ENCODE results near the gene ESPL1. TPM values are rescaled to one million over a fixed set of nuclear protein-coding genes. Genes with fewer than 3 reads are reported as not detected.

ESPL1 gene
- polyA plus RNA-seq (ENCODE audit: insufficient read depth in 1 of 5, insufficient read length in 5 of 5, low replicate concordance in 1 of 5), result 10 to 100 TPM in 3 of 5 donors, 1 to 10 TPM in 2; 8.4 to 20.4 (median 13.0) TPM
- long read RNA-seq, donor 1, partial matches to known transcripts, result 5 of 6 reads
- long read RNA-seq, donor 1, other reads (novel, unspliced or antisense), result 0 of 6 reads
- long read RNA-seq, donor 2, result 0 reads
- long read RNA-seq, donor 3, result 0 reads
- long read RNA-seq, donor 4, partial matches to known transcripts, result 0 of 1 reads
- long read RNA-seq, donor 4, other reads (novel, unspliced or antisense), result 0 of 1 reads
- long read RNA-seq, donor 5, partial matches to known transcripts, result 0 of 1 reads
- long read RNA-seq, donor 5, other reads (novel, unspliced or antisense), result 0 of 1 reads
- long read RNA-seq, donor 6, result 0 reads
- long read RNA-seq, donor 7, partial matches to known transcripts, result 0 of 1 reads
- long read RNA-seq, donor 7, other reads (novel, unspliced or antisense), result 0 of 1 reads
- long read RNA-seq, donor 8, partial matches to known transcripts, result 0 of 1 reads
- long read RNA-seq, donor 8, other reads (novel, unspliced or antisense), result 0 of 1 reads

DNA sequence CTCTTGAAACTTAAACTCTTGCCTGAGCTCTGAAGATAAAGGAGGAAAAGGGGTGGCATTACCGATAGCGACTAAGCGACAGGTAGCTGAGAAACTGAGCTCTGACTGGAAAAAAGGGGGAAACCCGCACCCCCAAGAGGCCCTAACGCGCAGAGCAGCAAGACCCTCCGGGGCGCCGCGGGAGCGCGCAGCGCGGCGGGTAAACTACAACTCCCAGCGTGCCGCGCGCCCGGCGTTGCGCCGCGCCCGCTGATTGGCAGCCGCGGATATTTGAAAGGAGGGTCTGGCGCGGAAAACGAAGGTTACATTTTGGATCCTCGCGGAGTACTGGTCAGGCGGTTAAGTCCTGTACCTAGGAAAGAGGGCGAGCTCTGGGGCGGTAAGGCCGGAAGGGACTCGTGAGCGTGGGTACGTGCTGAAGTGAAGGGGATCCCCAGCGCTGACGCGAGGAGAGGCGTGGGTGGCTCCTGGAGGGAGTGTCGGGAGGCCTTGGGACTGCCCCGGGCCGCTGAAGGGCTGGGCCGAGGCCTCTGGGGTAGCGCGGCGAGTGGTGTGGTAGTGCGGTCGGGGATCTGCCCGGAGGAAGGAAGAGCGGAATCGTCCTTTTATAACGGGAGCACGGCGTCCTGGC lies at the start of gene ESPL1:
TSS of gene ESPL1 (plus strand) at position 301 of the 631 bp plus-strand sequence. CDS start 468 bp downstream, outside the sequence.
- peak; percentile 81 to 89 for DNase-seq

DNA sequence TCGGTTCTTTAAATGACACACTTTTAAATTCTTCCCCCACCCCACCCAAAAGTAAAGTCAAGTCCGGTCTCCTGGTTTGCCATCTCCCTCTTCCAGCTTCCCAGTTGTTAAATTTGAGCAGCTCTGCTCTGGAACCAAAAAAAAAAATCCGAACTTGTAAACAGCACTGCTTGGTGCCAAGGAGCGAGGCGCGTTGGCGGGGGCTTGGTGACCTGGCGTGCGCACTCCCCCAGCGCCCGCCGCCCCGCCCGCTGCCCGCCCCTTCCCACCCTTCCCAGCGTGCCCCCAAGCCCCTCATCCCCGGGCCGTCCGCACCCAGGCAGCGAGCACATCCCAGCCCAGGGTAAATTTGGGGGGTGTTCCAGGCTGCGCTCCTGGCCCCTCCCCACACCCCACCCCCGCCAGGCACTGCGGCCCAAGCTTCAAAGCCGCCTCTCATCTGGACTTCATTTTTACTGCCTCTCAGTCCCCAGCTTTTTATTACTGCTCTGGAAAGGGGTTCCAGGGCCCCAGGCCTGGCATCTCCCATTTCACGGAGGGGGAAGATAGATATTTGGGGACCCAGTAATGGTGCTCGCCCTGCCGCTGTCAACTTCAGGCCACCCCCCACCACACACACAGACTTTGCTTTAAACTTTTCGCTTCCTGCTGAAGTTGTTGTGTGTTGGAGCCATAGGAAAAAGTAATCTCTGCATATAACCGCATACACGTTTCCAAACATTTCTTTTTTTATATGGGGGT lies 49.4 kb upstream of the ESPL1 start:
- DNase-seq, result no peak

DNA sequence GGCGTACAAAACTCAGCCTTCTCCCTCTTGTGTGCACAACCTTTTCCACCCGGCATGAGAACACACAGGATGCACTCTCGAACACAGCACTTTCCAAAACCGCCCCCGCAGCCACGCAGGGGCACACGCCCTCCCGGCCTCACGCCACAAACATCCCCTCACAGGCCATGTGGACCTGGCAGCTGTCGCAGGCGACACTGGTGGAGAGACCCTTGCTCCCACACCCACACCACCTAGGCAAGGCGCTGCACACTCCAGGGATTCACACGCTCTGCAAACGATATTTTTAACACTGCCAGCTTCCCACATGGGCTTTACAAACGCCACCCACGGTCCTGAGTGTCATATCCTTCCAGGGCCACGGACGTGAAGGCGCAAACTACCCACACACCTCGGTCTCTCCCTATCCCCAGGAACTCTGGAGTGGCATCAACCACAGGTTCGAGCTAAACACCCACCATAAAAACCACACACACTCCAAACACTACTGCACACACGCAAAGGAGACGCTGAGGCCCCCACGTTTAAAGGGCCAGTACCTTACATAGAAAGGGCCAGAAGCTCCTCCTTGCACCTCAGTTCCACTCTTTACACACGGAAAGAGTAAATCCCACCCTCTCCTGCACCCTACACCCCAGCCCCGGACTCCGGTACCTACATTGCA lies 48.7 kb upstream of the ESPL1 start:
- no peak for DNase-seq

DNA sequence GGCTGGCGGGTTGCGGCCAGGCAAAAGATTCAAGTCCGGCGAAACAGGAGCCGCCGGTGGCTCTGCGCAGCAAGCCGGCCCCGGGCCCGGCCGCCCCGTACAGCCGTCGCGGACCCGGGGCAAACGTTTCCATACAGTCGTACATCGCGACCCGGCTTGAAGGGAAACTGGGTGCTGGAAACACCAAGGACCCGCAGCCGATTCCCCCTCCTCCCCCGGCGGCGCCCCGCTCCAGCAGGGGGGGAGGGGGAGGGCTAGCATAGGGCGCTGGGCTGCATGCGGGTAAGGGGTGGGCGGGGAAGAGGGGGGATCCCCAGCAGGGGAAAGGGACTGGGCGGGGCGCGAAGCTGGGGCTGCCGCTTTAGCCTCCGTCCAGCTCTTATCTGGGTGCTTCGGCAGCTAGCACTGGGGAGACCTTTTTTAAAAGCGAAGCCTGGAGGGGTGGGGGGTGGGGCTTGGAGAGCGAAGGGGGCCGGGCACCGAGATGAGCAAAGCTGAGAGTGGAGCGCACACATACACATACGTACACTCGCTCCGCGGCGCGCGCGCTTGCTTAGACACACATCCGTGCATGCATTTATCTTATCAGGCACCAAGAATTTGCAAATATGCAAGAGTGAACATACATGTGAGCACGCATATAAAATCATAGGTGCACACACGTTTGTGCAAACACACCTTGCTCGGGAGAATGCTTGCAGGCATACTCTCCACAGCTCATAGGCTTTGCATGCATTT lies 48.0 kb upstream of the ESPL1 start:
- DNase-seq, result peak in 1 of 2 donors; percentile 76

DNA sequence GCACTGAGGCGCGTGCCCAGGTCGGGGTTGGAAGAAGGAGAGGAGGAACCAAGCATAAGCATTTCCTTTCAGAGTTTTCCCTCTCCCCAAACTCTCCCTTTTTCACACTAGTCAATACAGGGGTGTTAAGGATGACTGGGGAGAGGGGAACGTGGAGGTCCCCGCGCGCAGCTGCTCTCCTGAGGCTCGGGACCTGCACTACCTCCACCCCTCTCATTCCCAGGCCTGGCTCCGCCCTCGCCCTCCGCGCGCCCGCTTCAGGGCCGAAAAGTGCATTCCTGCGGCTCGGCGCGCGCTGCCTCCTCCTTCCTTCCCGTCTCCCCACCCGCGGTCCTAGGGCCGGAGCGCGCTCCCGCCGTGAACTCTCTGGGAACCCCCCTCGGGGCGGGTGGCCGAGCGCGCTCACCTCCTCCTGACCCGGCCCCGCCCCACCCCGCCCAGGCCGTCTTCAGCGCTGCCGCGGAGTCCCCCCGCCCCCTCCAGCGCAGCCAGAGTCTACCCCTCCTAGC lies 47.4 kb upstream of the ESPL1 start:
- DNase-seq, result peak; percentile 93 to 96

DNA sequence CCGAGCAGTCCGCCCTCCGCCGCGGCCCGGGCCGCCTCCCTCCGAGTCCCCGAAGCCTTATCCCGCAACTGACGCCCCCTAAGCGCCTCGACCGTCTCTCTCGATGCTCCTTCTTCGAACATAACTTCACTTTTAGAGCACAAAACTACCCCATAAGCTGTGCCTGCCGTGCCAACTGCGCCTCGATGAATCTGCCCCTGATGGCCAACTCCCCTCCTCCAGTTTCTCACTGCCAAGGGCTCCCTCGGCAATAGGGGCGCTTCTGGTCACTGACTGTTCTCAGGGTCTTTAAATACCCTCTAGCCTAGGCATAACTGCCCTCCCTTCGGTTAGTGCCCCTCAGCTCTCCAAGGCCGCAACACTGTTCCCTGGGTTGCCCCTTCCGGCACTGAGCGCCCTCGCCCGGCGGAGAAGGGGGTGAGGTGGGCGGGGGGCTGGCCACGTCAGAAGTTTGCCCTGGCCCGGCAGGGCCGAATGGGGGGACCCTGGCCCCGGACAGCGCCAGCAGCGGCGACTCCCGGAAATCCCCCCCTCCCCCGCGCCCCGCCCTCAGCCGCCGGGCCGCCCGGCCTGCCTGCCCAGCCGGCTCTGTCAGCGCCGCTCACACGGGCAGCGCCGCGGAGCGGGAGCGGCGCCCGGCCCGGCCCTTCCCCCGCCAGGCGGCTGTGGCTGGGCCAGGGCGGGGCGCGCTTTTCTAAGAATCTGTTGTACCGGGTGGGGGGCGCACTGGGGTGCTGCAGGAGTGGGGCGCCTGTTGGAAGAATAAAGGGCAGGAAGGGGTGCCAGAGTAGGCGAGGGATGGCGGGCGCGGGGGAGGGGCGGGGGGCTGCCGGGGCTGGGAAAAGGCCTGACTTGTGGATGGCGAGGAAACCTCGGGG lies 46.7 kb upstream of the ESPL1 start:
- peak; percentile 85 to 86 for DNase-seq

DNA sequence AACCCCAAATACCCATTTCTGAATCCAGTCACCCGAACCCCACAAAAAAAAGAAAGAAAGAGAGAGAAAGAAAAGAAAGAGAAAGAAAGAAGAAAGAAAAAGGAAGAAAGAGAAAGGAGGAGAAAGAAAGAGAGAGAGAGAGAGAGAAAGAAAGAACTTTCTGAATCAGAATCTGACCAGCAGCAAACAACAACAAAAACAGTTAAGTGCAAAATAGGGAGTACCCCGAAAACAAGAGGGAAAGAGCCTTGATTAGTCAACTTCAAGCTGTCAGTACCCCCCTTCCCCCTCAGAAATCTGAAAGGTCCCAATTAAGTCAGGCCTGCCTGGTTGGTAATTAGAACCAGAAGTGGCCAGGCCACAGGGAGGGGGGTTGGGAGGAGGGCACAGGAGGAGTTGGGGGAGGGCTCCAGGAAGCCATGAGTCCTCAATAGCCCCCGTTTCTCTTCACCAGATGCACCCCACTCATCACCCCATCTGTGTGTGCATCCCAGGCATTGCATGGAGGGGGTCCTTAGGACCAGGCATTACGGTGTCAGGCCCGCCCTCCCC lies 45.9 kb upstream of the ESPL1 start:
- DNase-seq, result no peak

DNA sequence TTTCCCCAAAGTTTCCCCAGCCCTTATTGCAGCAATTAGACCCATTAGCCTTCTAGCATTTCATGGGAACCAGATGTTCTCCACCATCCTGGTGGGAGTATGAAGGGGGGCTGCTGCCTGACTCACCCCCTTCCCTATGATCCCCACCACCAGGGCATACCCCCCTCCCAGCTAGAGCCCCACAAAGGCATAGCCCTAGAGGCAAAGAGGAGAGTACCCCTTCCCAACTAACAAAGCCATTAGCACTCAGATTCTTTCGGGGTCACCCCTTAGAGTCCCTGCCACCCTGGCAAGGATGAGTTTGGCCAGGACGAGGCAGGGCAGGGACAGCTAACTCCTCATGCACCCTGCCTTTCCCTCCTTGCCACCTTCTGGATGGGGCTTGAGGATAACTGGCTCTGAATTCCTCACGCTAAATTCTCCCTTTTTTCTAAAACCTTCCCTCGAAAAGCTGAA lies 45.3 kb upstream of the ESPL1 start:
- no peak for DNase-seq

DNA sequence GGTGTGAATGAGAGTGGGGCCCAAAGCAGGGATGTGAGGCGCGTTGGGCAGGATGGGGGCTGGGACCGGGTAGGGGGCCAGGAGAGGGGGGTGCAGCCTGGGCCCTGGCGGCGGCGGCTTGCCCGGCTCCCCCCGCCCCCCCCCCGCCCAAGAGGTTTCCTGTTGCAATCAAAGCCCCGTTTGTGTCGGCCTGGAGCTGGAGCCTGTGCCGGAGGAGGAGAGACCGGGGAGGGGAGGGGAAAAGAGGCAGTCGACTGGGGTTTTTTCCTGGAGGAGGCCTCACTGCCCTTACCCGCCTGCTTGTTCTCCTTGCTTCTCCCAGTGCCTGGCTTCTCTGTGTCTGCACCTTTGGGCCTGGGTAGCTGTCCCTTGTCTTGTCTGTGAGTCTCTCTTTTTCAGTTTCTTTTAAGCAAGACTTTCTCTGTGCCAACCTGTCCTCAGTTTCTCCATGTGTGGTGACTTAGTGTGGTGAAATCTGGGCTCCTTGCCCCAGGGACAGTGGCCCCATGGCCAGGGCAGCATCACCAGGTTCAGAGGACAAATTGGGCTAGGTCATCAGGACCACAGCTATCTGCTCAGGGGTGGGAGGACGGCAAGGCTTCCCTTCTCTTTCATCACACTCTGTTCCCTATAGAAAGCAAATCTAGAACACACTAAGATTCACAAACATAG lies 44.6 kb upstream of the ESPL1 start:
- DNase-seq, result peak in 1 of 2 donors; percentile 65

DNA sequence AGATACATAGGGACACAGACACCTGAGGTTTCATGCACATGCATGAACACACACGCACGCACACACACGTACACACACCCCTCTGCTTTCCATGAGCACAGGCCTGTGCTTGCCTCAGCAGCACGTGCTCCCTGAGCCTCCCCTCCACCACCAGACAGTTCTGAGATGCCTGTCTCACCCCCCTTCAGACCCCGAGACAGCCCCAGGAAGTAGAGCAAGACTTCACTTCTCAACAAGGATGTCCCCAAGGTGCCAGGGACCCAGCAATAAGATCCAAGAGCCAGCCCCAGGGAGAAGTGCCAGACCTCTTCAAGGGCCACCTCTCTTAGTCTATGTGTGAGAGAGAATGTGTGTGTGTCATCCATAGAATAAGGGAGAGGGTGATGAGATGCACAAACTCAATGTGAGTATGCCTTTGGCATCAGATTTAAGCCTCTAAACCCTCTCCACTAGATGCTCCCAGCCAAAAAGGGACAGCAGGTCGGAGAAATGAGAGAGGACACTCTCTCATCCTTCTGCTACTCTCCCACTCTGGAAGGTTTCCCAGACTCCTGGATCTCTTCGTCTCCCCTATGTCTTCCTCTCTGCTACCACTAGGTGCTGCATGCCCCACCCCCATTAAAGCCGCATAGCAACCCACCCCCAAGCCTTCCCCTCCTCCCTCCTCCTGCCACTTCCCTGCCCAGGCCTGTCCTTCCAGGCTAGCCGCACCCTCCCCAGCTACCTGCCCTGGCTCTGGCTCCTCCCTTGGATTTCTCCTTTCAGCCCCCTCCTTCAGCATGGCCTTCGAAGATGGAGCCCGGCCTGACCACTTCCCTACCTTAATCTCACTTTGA lies 43.8 kb upstream of the ESPL1 start:
- no peak for DNase-seq

DNA sequence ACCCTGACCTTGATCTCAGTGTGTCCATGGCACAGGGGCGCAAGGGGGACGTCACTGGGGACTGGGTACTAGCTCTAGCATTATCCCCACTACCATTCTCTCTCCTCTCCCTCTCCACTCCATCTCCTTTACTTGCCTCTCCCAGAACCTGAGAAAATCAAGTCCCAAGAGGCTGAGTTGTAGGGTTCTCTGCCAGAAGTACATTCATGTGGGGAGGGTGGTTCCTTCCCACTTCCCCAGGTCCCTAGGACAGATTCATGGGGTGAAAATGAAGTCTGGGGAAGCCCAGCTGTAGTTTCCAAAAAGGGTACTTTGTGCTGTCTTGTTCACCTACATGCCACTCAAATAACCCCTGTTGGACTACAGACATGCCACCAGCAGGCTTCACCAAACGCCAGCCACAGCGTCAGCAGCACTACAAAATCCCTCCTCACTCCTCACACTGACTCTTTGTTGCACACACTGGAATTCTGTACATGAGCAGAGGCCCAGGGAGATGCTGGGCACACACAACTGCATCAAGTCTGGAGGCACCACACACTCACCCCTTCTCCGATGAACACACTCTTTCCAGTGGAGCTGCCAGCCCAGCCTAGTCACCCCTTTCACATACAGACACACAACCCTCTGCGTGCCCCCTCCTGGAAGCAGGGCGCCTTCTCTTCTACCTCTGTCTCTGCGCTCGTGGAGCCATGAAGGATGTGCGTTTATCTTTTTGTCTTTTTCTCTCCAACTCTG lies 43.0 kb upstream of the ESPL1 start:
- DNase-seq, result no peak

DNA sequence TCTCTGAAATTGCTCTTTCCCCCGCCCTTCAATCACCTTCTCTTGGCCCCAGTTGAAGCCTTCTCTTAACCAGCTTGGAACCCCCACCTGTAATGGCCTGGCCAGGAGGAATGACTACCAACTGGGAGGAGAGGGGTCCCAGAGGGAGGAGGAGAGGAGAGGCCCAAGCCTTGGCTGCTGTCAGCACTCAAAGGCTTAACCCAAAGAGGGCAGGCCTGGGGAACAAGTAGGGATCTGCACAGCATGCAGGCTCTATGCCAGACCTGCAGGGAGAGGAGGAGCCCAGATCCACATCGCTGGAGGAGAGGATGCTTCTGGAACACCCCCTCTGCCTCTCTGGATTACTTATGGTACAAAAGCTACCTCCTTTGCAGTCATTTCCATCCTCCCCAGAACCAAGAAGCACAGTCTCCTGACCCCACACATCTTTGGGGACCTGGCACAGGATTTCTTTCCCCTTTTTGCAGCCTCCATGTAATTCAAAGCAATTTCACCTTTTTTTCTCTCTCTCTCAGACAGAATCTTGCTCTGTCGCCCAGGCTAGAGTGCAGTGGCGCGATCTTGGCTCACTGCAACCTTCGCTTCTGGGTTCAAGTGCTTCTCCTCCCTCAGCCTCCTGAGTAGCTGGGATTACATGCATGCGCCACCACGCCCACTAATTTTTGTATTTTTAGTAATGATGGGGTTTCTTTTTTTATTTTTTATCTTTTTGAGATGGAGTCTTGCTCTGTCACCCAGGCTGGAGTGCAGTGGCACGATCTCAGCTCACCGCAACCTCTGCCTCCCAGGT lies 42.3 kb upstream of the ESPL1 start:
- DNase-seq, result no peak

DNA sequence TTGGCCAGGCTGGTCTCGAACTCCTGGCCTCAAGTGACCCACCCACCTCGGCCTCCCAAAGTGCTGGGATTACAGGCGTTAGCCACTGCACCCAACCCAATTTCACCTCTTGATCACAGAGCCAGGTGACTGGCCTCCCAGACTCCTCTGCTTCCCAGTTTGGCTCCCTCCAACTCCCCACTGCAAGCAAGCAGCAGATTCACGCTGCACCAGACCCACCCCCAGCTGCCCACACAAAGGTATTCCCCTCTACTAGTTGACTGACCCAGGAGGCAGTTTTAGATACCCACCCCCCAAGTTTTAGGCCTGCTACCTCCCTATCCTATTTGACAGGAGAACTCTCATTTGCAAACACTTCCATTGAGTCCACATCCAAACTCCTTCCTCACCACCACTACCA lies 41.3 kb upstream of the ESPL1 start:
- DNase-seq, result no peak

DNA sequence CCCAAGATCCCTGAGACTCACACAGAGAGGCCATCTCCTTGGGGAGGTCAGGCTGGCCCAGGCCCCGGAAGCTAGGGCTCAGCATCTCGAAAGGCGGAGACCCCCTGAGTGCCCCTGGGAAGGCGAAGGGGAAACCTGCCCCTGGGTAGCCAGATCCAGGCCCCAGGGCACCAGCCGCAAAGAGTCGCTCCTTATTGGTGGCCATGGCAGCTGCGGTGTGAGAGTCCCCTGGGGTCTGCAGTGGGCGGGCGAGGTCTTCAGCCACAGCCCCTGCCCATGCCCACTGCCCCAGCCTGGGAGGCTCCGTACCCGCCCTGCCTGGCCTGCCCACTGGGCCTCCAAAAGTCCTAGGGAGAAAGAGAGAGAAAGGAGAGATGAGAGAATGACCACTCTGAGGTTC lies 40.8 kb upstream of the ESPL1 start:
- no peak for DNase-seq

DNA sequence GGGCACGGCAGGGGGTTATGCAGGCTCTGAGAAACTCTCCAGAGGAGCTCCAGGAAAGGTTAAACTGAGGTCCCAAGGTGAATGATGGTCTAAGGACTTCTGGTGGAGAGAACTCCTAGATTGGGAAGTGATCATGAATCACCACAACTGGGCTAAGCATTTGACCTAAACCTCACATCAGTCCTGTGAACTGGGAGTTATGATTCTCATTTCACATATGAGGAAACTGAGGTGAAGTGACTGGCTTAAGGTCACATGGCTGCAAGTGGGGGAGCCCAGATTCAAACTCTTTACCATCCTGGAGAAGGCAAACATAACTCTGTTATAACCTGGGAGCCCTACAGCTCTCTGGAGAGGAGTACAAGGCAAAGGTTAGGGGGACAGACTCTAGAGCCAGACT lies 40.3 kb upstream of the ESPL1 start:
- DNase-seq, result no peak

DNA sequence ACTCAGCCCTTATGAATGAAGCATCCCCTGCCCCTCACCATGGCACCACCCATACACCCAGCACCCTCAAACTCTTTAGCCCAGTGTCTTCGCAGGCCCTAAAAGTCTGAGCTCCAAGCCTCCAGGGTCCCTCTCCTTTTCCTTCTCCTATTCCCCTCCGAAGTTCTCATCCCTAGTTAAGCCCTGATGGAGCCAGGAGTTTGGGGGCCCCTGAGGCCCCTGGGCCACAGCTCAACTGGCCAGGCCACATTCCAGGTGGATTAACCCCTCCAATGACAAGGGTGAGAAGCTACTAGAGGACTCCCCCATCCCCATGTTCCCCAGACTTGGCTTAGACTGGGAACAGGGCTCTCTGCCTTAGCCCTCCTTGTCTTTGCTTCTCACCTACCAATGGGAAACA lies 38.6 kb upstream of the ESPL1 start:
- DNase-seq, result no peak

Measured in right lung (tissue), 10 donors.